H9 (cell line): ENCODE results near the gene ABCA6. TPM values are rescaled to one million over a fixed set of nuclear protein-coding genes. Genes with fewer than 3 reads are reported as not detected.

Source experiments
- DNase-seq: peaks from one replicate; pipeline ENCODE4 v3.0.0-alpha.2; 2017
- H2AFZ ChIP-seq: one replicate; pipeline ENCODE4 v1.6.1; 2013; ENCODE audit warnings: mild to moderate bottlenecking, low read length, control low read depth, moderate library complexity
- H2AK5ac ChIP-seq: 2 replicates; pipeline ENCODE4 v1.6.1; 2013; ENCODE audit warnings: low read length, control low read depth, mixed read lengths; ENCODE audit not compliant: insufficient read length
- H2BK120ac ChIP-seq: one replicate; pipeline ENCODE4 v1.6.1; 2013; ENCODE audit warnings: low read depth, mild to moderate bottlenecking, low read length, control low read depth, inconsistent platforms; ENCODE audit not compliant: poor library complexity, severe bottlenecking
- H2BK12ac ChIP-seq: 2 replicates; pipeline ENCODE4 v1.6.1; 2013; ENCODE audit warnings: low read length, control low read depth, mixed read lengths, low read depth; ENCODE audit not compliant: insufficient read length
- H2BK15ac ChIP-seq: 2 replicates; pipeline ENCODE4 v1.6.1; 2013; ENCODE audit warnings: low read depth, low read length, control low read depth
- H2BK20ac ChIP-seq: one replicate; pipeline ENCODE4 v1.6.1; 2013; ENCODE audit warnings: low read depth, mild to moderate bottlenecking, low read length, control low read depth, inconsistent platforms; ENCODE audit not compliant: poor library complexity, severe bottlenecking
- H2BK5ac ChIP-seq: 2 replicates; pipeline ENCODE4 v1.6.1; 2013; ENCODE audit warnings: low read length, control low read depth, mixed read lengths; ENCODE audit not compliant: insufficient read length
- H3K14ac ChIP-seq: 2 replicates; pipeline ENCODE4 v1.6.1; 2013; ENCODE audit warnings: low read length, control low read depth; ENCODE audit not compliant: insufficient read depth
- H3K18ac ChIP-seq: 2 replicates; pipeline ENCODE4 v1.6.1; 2013; ENCODE audit warnings: low read depth, mild to moderate bottlenecking, mixed read lengths, low read length, control low read depth; ENCODE audit not compliant: insufficient read length
- H3K23ac ChIP-seq: 2 replicates; pipeline ENCODE4 v1.6.1; 2013; ENCODE audit warnings: low read length, control low read depth, mixed read lengths, low read depth; ENCODE audit not compliant: insufficient read length
- H3K23me2 ChIP-seq: 2 replicates; pipeline ENCODE4 v1.6.1; 2013; ENCODE audit warnings: low read depth, mild to moderate bottlenecking, mixed read lengths, low read length, control low read depth; ENCODE audit not compliant: insufficient read length, poor library complexity, severe bottlenecking
- H3K27ac ChIP-seq: 2 replicates; pipeline ENCODE4 v1.5.1; 2013; ENCODE audit warnings: low read length, control low read depth, mixed read lengths, low read depth; ENCODE audit not compliant: insufficient read length
- H3K27me3 ChIP-seq: 2 replicates; pipeline ENCODE4 v1.6.1; 2013; ENCODE audit warnings: low read length, control low read depth, inconsistent platforms; ENCODE audit not compliant: insufficient read depth
- H3K4ac ChIP-seq: 2 replicates; pipeline ENCODE4 v1.6.1; 2013; ENCODE audit warnings: low read depth, mild to moderate bottlenecking, control low read depth, inconsistent platforms, low read length, moderate library complexity
- H3K4me1 ChIP-seq: 2 replicates; pipeline ENCODE4 v1.6.1; 2013; ENCODE audit warnings: low read length, control low read depth, inconsistent platforms; ENCODE audit not compliant: insufficient read depth
- H3K4me2 ChIP-seq: 2 replicates; pipeline ENCODE4 v1.6.1; 2013; ENCODE audit warnings: low read length, control low read depth, mixed read lengths; ENCODE audit not compliant: insufficient read length, insufficient read depth
- H3K56ac ChIP-seq: 2 replicates; pipeline ENCODE4 v1.6.1; 2013; ENCODE audit warnings: low read depth, mild to moderate bottlenecking, mixed read lengths, low read length, control low read depth; ENCODE audit not compliant: insufficient read length
- H3K79me1 ChIP-seq: 2 replicates; pipeline ENCODE4 v1.6.1; 2013; ENCODE audit warnings: low read depth, mild to moderate bottlenecking, moderate library complexity, low read length, control low read depth, inconsistent platforms; ENCODE audit not compliant: insufficient read depth, poor library complexity, severe bottlenecking
- H3K79me2 ChIP-seq: 2 replicates; pipeline ENCODE4 v1.6.1; 2013; ENCODE audit warnings: low read length, control low read depth, inconsistent platforms; ENCODE audit not compliant: insufficient read depth
- H3K9ac ChIP-seq: 2 replicates; pipeline ENCODE4 v1.6.1; 2013; ENCODE audit warnings: low read length, control low read depth, mixed read lengths; ENCODE audit not compliant: insufficient read length; ENCODE audit errors: extremely low read depth
- H3K9me3 ChIP-seq: one replicate; pipeline ENCODE4 v1.6.1; 2013; ENCODE audit warnings: low read depth, low read length, inconsistent platforms; ENCODE audit not compliant: control insufficient read depth
- H3T11ph ChIP-seq: one replicate; pipeline ENCODE4 v1.6.1; 2013; ENCODE audit warnings: mild to moderate bottlenecking, low read length, control low read depth, inconsistent platforms
- H4K20me1 ChIP-seq: one replicate; pipeline ENCODE4 v1.6.1; 2013; ENCODE audit not compliant: control insufficient read depth, insufficient read length, insufficient read depth
- H4K5ac ChIP-seq: 2 replicates; pipeline ENCODE4 v1.6.1; 2013; ENCODE audit warnings: low read depth, mild to moderate bottlenecking, mixed read lengths, low read length, control low read depth; ENCODE audit not compliant: insufficient read length
- H4K8ac ChIP-seq: replicated peaks from 2 replicates; pipeline ENCODE4 v1.6.1; 2013; ENCODE audit warnings: low read length, control low read depth, mixed read lengths, low read depth; ENCODE audit not compliant: insufficient read length
- H4K91ac ChIP-seq: 2 replicates; pipeline ENCODE4 v1.6.1; 2013; ENCODE audit warnings: low read depth, mild to moderate bottlenecking, moderate library complexity, mixed read lengths, low read length, control low read depth; ENCODE audit not compliant: insufficient read length
- H3K27ac Mint-ChIP-seq, 3 experiments: 2 replicates in 2 of 3; 3 replicates in 1 of 3; pipeline ENCODE4 v1.8.0; 2020 to 2021; ENCODE audit warnings: mixed read lengths in 3 of 3, mild to moderate bottlenecking in 1 of 3, moderate library complexity in 1 of 3
- H3K27me3 Mint-ChIP-seq: 2 replicates; pipeline ENCODE4 v1.8.0; 2021; ENCODE audit warnings: low read depth, mild to moderate bottlenecking, moderate library complexity, mixed read lengths
- H3K36me3 Mint-ChIP-seq, 3 experiments: 2 replicates in 2 of 3; 3 replicates in 1 of 3; pipeline ENCODE4 v1.8.0; 2020 to 2021; ENCODE audit warnings: low read depth in 3 of 3, mixed read lengths in 3 of 3; ENCODE audit not compliant: insufficient read depth in 1 of 3
- H3K4me1 Mint-ChIP-seq, 2 experiments: 2 replicates each; pipeline ENCODE4 v1.8.0; 2020; ENCODE audit warnings: mixed read lengths in 2 of 2
- H3K4me3 Mint-ChIP-seq, 2 experiments: 2 replicates in 1 of 2; 3 replicates in 1 of 2; pipeline ENCODE4 v1.8.0; 2020 to 2021; ENCODE audit warnings: mild to moderate bottlenecking in 2 of 2, mixed read lengths in 2 of 2, moderate library complexity in 1 of 2
- H3K9me3 Mint-ChIP-seq, 2 experiments: 2 replicates in 1 of 2; 3 replicates in 1 of 2; pipeline ENCODE4 v1.8.0; 2020; ENCODE audit warnings: mild to moderate bottlenecking in 2 of 2, mixed read lengths in 2 of 2, moderate library complexity in 1 of 2
- CTCF ChIP-seq: fragments of 200-600 bp; sonication (generic); conservative IDR thresholded peaks from 3 replicates; pipeline ENCODE4 v1.8.0; 2021; ENCODE audit warnings: antibody characterized with exemption, mild to moderate bottlenecking
- WGBS: extraction: QIAGEN DNeasy Blood & Tissue Kit; methylation state at CpG from one replicate; pipeline ENCODE4 v1.1.7; 2013; ENCODE audit warnings: missing lambda C conversion rate, low lambda C conversion rate, mixed read lengths; ENCODE audit not compliant: insufficient read length; ENCODE audit errors: extremely low coverage; 5-methylcytosine and 5-hydroxymethylcytosine counted together
- total RNA-seq: library from RNA; stranded (reverse); gene quantifications from 2 replicates; pipeline ENCODE4 v1.2.1, GENCODE V29; 2021

Gene ABCA6
- total RNA-seq, 1 experiment from 2014 or later, result not detected

DNA sequence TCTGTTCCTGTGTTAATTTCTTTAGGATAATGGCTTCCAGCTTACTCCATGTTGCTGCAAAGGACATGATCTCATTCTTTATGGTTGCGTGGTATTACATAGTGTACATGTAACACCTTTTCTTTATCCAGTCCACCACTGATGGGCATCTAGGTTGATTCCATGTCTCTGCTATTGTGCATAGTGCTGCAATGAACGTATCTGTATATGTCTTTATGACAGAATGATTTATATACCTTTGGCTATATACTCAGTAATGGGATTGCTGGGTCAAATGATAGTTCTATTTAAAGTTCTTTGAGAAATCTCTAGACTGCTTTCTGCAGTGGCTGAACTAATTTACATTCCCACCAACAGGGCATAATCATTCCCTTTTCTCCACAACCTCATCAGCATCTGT lies 47.1 kb upstream of the ABCA6 start:
- no peak overlapping the region for H2AK5ac ChIP-seq
- H3K4ac ChIP-seq, result no peak overlapping the region
- no peaks in the 10 kb centered on the region for H4K20me1 ChIP-seq
- no peak overlapping the region for H4K8ac ChIP-seq
- no peaks in the 10 kb centered on the region for H3K27me3 ChIP-seq
- no peak overlapping the region for H2BK15ac ChIP-seq
- H3K56ac ChIP-seq, result no peak overlapping the region
- no peaks in the 10 kb centered on the region for H3K9me3 ChIP-seq
- no peak for DNase-seq
- H3K79me2 ChIP-seq, result no peaks in the 10 kb centered on the region
- H3K4me2 ChIP-seq, result no peak overlapping the region
- no CpG with 5 or more reads among the region's 2 CpGs for WGBS
- Mint-ChIP-seq H3K4me3 (no peak overlapping the region), H3K9me3 (no peaks in the 10 kb centered on the region), H3K27ac (no peak overlapping the region), H3K36me3 (no peaks in the 10 kb centered on the region), H3K27me3 (no peaks in the 10 kb centered on the region), H3K4me1 (no peaks in the 10 kb centered on the region)
- H2AFZ ChIP-seq, result no peak overlapping the region
- no peaks in the 10 kb centered on the region for H3K23me2 ChIP-seq
- no peak overlapping the region for H4K5ac ChIP-seq
- no peak overlapping the region for H3K23ac ChIP-seq
- H2BK5ac ChIP-seq, result no peak overlapping the region
- H2BK120ac ChIP-seq, result no peak overlapping the region
- H3K4me1 ChIP-seq, result no peaks in the 10 kb centered on the region
- no peak overlapping the region for H3K18ac ChIP-seq
- H2BK20ac ChIP-seq, result no peak overlapping the region
- no peaks in the 10 kb centered on the region for H3K79me1 ChIP-seq
- H3K27ac ChIP-seq, result no peak overlapping the region
- TF ChIP-seq CTCF, result no peak
- no peak overlapping the region for H3K14ac ChIP-seq
- no peak overlapping the region for H3K9ac ChIP-seq
- H2BK12ac ChIP-seq, result no peak overlapping the region
- H4K91ac ChIP-seq, result no peak overlapping the region
- H3T11ph ChIP-seq, result no peak overlapping the region
